Activated CD4-positive, CD25-positive, alpha-beta regulatory T cell treated with anti-CD3 and anti-CD28 coated beads, Interleukin-2, amount 50 U/mL, for 24 hours (primary cell): ENCODE results near the gene ARPC2.
"Not testable (repeated sequence)": the region's sequence is repeated elsewhere in the genome, so short reads cannot be mapped to it uniquely, and the experiment has no call there.

Experiments used
- ATAC-seq, 2 donors: fragments of 150-1000 bp; cut with Tn5 transposase; one replicate each; pipeline ENCODE4 v1.10.0; 2021; ENCODE audit warnings: mild to moderate bottlenecking in 1 of 2, moderate library complexity in 1 of 2

ARPC2 gene

DNA sequence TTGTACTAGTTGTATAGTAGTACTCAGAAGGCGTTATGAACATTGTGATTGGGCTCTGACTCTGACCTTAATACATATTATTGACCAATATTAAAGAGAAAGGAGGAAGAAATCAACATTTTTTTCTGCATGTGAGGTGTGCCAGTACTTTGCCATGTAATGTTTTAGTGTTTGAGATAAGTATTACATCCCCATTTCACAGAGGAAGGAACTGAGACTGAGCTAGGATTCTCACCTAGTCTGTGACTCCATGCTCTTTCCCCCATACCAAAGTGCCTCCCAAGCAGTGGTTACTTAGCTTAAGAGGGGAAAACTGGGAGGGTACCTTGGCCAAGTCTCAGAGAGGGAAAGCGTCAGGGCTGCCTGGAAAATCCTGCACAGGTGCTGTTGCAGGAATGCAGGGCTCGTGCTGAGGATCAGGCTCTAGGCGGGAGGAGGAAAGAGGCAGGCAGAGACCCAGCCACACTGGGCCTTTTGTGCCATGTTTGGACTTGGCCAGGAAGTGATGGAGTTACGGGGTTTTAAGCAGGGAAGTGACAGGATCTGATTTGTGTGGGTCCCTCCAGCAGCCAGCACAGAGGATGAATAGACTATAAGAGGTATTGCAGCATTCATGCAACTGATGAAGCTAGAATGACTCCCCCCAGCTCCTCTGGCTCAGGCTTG, 55.0 kb downstream of the ARPC2 start:
- no peak for ATAC-seq

GRCh38 chr2:218272531-218273212, 55.7 kb downstream of the ARPC2 start:
- ATAC-seq: peak; percentile 3 to 7

DNA sequence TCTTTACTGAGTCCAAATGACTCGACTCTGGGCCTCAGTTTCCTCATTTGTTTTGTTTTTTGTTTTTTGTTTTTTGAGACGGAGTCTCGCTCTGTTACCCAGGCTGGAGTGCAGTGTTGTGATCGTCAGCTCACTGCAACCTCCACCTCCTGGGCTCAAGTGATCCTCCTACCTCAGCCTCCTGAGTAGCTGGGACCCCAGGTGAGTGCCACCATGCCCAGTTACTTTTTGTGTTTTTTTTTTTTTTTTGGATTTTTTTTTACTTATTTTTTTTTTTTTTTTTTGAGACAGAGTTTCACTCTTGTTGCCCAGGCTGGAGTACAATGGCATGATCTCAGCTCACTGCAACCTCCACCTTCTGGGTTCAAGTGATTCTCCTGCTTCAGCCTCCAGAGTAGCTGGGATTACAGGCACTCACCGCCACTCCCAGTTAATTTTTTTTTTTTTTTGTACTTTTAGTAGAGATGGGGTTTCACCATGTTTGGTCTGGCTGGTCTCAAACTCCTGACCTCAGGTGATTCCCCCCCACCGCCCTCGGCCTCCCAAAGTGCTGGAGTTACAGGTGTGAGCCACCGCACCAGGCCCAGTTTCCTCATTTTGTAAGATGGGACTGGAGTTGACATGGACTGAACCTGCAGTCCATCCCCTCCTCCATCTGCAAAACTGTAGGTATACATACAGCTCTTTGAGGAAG, 56.4 kb downstream of the ARPC2 start:
- not testable (repeated sequence) for ATAC-seq

- ATAC-seq: no peak
Observed at GRCh38 chr2:218273908-218274249, 56.9 kb downstream of the ARPC2 start.

DNA sequence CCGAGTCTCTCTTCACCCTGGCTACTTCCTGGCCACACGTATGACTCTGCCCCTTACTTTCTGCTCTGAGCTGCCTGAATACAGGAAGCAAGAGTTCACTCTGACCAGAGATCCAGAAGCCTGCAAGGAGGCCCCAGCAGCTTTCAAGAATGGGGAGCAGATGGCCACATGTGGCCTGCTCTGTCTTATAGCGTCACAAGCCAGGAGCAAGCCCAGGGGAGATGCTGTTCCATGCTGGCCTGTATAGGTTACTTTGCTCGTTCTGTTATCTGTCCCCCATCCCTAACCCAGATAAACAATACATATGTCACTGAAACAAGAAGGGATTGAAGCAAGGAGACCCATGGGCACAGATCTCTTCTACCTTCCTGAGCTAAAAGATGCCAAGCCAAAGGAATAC, 57.6 kb downstream of the ARPC2 start:
- ATAC-seq: no peak

DNA sequence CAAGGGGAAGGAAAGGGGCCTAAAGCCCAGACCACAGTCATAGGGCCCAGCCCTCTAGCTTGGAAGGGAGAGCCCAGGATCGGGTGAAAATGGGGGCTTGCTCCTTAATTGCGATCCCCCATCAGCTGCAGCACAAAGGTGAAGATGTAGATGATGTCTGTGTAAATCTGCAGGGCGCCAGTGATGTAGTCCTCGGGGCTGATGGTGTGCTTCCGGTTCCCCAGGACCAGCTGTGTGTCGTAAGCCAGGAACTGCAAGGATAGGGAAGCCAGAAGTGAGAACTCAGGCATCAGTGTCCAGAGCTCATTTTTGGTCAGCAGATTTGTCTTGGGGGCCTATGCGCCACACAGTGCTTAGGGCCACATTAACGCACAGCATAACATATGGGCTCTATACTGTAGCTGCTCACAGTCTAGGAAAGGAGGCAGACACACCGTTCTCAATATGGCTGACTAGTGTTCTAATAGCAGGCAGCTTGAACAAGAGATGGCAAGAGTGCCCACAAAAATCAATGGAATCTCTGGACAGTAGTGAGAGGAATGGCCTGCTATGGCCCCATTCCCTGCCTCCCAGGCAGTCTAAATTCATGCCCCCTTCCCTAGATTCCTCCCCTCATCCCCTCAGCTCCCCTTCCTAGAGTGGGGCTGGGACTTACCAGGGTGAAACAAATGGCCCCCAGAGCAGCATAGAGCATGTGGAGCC, 58.5 kb downstream of the ARPC2 start:
- no peak for ATAC-seq

DNA sequence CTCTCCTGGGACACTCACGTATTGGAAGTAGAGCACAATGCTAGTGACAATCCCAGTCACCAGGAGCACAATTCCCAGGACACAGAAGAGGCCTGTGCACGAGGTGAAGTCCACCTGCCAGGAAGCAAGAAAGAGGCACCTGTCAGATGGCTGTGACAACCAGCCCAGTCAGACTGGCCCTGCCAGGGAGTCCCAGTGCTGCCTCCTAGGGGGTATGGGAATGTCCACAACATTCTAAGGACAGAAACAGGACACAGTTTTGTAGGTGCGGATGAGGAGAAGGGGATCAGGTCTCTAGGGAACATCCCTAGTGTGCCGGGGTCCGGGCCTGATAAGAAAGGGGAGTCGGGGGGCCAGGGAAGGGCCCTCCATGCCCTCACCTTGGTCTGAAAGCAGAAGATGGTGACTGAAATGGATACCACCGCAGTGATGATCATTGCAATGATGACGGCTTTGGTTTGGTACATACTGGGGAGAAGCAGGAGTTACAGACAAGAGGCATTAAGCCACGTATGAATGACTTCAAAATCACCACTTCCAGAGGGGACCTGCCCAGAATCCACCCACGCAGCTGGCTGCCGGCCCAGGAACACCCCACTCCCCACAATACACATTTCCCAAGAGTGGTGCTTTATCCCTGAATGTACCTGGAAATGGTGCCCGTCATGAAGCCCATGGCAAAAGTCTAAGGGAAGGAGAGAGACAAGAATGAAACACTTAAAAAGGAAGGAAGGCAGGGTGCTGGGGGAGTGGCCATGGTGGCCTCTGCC, 60.2 kb downstream of the ARPC2 start:
- ATAC-seq: no peak

GRCh38 chr2:218277921-218278320, 60.9 kb downstream of the ARPC2 start:
- ATAC-seq: no peak

DNA sequence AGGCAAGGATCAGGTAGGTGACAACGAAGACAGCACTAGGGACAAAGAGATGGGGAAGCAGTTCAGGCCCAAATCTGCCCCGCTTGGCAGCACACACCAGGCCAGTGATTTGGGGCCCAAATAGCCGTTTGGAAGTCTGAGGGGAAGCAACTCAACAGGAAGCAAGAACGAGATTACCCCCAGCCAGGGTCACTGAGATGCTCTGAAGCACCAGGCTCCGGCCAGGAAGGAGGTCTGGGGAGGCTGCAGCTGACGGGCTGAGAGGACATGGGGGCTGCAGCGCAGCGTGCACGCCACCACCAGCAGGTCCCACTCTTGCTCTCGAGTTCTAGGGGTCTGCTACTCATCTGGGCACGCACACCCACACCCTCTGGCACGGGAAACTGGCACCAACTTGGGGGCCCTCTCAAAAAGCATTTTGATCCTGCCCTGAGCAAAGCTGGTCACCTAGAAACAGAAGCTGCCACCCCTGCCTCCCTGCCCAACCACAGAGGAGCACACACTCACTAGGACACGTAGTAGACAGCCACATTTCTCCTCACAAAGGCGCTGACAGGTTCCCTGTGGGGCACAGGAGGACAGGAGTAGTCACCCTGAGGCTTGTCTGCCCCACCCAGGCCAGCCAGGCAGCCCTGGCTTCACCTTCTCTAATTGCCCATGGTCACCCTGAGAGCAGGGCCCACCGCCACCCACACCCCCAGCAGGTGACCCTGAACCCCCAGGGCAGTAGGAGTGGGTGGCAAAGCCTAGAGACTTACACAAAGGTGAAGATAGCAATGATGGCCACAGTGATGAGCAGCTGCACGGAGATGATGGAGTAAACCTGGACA, 61.8 kb downstream of the ARPC2 start:
- ATAC-seq: no peak

DNA sequence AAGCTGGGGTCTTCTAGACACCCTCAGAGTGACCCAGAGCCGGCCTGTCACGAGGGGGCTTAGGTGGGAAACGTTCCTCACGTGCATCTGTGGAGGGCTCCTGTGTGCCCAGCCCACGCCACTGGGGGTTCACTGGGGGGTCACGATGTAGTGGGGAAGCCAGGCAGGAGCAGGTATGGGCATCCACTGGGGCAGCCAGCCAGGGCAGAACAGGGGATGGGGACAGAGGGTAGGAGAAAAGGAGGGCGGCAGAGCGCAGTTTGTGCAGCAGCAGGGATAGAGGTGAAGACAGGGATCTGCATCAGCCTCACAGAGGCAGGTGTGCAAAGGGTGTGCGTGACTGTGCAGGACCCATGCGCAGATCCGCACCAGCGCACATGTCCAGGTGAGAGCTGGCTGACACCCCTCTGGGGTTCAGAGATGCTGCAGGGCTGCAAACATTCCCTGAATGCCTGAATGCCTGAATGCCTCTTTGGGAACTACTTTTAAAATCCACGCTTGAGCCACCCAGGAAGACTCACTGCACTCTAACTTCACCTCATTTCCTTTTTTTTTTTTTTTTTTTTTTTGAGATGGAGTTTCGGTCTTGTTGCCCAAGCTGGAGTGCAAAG, 63.4 kb downstream of the ARPC2 start:
- ATAC-seq: no peak

- no peak for ATAC-seq
Observed at GRCh38 chr2:218281449-218281848, 64.5 kb downstream of the ARPC2 start.

DNA sequence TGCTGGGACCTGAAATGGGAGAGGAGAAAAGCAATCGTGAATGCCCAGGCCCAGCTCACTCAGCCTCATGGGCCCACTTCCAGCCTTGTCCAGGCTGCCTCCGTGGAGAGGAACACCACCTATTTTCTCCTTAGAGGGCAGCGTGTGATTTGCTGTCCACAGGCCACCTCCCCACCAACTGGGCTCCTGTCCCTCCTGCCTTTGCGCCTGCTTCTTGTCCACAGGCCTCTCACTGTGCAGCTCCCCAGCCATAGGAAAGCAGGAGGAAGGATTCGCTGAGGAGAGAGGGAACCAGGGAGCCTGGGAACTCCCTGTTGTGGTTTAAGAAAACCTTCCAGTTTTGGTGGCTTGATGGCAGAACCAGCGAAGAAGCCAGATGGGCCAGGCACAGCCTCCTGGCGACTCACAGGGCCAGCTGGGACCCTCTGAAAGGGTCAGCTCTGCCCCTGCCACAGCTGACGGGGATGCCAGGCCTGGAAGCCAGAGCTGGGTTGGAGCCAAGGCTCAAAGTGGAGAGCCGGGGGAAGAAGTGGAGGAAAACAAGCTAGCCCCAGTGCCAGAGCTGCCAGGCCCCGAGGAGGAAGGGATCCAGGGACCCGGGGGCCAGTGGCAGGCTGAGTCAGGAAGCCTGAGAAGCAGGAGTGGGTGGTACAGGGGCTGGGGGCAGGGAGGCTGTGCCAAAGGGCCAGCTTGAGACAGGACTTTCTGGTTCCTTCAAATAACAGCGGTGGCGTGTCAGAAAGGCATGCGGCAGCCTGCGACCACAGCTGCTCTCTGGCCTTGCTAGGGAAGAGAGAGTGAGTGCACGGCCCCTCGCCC, 65.4 kb downstream of the ARPC2 start:
- no peak for ATAC-seq

DNA sequence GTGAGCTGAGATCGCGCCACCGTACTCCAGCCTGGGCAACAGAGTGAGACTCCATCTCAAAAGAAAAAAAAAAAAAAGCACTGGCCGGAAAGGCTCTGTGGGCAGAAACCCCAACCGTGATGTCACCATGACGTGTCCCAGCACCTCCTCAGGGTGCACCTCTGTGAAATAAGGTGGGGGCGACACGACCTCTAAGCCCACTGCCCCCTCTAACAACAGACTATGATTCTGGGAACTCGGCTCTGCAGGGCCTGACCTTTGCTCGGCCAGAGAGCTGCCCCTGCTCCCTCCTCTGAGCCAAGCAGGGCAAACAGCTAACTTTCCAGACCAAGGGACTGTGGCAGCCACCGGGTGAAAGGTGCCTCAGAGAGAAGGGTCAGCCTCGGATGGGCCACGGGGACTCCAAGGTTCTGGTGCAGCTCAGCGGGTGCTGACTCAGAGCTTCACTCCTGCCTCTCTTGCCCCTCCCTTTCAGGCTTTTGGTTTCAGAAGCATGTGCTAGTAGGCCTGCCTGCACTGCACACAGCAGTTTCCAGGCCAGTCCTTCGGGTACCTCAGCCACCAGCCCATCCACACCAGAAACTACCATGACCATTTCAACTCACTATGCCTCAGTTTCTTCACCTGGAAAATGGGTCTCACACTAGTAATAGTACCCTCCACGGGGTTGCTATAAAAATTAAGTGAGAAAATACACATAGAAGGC, 67.3 kb downstream of the ARPC2 start:
- peak; percentile 69 to 71 for ATAC-seq

- ATAC-seq: no peak
Observed at GRCh38 chr2:218285604-218286003, 68.6 kb downstream of the ARPC2 start.

- ATAC-seq: peak; percentile 64 to 67
Observed at GRCh38 chr2:218286570-218287459, 69.8 kb downstream of the ARPC2 start.

DNA sequence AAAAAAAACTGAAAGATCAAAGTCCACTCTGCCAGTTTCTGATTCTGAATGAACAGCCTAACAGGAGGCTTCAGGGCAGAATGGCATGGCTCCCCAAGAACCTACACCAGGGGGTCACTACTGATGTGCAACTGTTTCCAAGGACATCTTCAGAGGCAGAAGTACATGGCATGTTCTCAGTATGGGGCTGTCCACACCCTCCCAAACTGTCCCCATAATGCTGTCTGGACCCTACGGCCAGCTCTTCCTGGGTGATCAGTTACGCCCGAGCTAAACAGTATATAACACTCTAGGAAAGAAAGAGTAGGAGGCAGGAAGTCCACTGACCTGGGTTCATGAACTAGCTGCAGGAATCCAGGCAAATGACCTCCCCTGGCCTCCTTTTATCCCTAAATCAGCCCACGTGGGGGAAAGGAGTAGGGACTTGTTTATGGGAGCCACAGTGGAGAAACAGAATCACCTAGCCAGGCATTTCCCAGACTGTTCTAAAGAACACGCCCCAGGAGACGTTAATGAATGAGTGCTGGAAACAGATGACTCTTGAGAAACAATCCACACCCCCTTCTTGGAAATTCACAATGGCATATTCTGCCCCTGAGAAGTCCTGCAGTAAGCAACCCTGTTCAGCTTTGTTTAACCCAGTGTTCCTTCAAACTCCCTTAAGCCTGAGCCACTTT, 72.8 kb downstream of the ARPC2 start:
- no peak for ATAC-seq

GRCh38 chr2:218290316-218291261, 73.6 kb downstream of the ARPC2 start:
- no peak for ATAC-seq
